C4-2B (cell line): ENCODE measurements around the gene ALOX5.
"Not testable (repeated sequence)": the region's sequence is repeated elsewhere in the genome, so short reads cannot be mapped to it uniquely, and the experiment has no call there.

Source experiments
- H3K27ac ChIP-seq: fragments of 450-650 bp; 2 replicates; pipeline ENCODE4 v1.5.1; 2017
- CTCF ChIP-seq: fragments of 450-650 bp; conservative IDR thresholded peaks from 2 replicates; pipeline ENCODE4 v1.5.1; 2017; ENCODE audit warnings: mild to moderate bottlenecking
- ZFX ChIP-seq: fragments of 450-650 bp; IDR thresholded peaks from 2 replicates; pipeline ENCODE4 v1.6.1; 2017

ALOX5 gene

GRCh38 chr10:45355494-45355893, 18.5 kb upstream of the ALOX5 start:
- H3K27ac ChIP-seq: no peak overlapping the region
- TF ChIP-seq CTCF (no peak), ZFX (no peak)

- H3K27ac ChIP-seq: not testable (repeated sequence)
Measured at GRCh38 chr10:45358961-45359360, 15.1 kb upstream of the ALOX5 start.

GRCh38 chr10:45361983-45362799, 11.8 kb upstream of the ALOX5 start:
- not testable (repeated sequence) for H3K27ac ChIP-seq

- H3K27ac ChIP-seq: not testable (repeated sequence)
Measured at GRCh38 chr10:45367643-45368042, 6.4 kb upstream of the ALOX5 start.

GRCh38 chr10:45368181-45368580, 5.8 kb upstream of the ALOX5 start:
- TF ChIP-seq ZFX (no peak), CTCF (no peak)
- H3K27ac ChIP-seq: no peak overlapping the region

GRCh38 chr10:45370202-45370955, 3.6 kb upstream of the ALOX5 start:
- no peak for TF ChIP-seq ZFX
- no peak for TF ChIP-seq CTCF
- no peak overlapping the region for H3K27ac ChIP-seq

GRCh38 chr10:45371560-45371959, 2.5 kb upstream of the ALOX5 start:
- no peak overlapping the region for H3K27ac ChIP-seq
- TF ChIP-seq ZFX (no peak), CTCF (no peak)

GRCh38 chr10:45372251-45372951, 1.6 kb upstream of the ALOX5 start:
- TF ChIP-seq CTCF (no peak), ZFX (no peak)
- no peak overlapping the region for H3K27ac ChIP-seq
